Gastrocnemius medialis (tissue), 4 donors: ENCODE measurements around the gene ACADVL. TPM values are rescaled to one million over a fixed set of nuclear protein-coding genes. Genes with fewer than 3 reads are reported as not detected.

Source experiments
- ATAC-seq, 2 donors: fragments of 150-250 bp; one replicate each; pipeline ENCODE4 v1.9.1; 2016
- DNase-seq, 2 donors: peaks; one replicate each; pipeline ENCODE4 v3.0.0-alpha.2; 2019
- H3K27ac ChIP-seq, 4 donors: fragments of 200-600 bp; sonication (generic); 1 replicate in 1 of 4; 2 replicates in 3 of 4; pipeline ENCODE4 v1.5.1; 2016 to 2018; ENCODE audit warnings: mild to moderate bottlenecking in 2 of 4, moderate library complexity in 1 of 4
- H3K27me3 ChIP-seq, 3 donors: fragments of 200-600 bp; sonication (generic) in 2 of 3; 1 replicate in 1 of 3; 2 replicates in 2 of 3; pipeline versions ENCODE4 v1.5.1 to v1.6.0; 2016 to 2019; ENCODE audit warnings: mild to moderate bottlenecking in 1 of 3, moderate library complexity in 1 of 3
- H3K36me3 ChIP-seq, 2 donors: fragments of 200-600 bp; sonication (generic) in 1 of 2; one replicate each; pipeline ENCODE4 v1.5.1; 2017 to 2018
- H3K4me1 ChIP-seq, 2 donors: fragments of 200-600 bp; sonication (generic) in 1 of 2; one replicate each; pipeline ENCODE4 v1.5.1; 2016 to 2017; ENCODE audit warnings: mild to moderate bottlenecking in 2 of 2
- H3K4me3 ChIP-seq, 4 donors: fragments of 200-600 bp; sonication (generic) in 3 of 4; 1 replicate in 1 of 4; 2 replicates in 3 of 4; pipeline ENCODE4 v1.5.1; 2016 to 2019; ENCODE audit warnings: mild to moderate bottlenecking in 2 of 4
- H3K9me3 ChIP-seq, 3 donors: fragments of 200-600 bp; sonication (generic) in 2 of 3; 1 replicate in 1 of 3; 2 replicates in 2 of 3; pipeline ENCODE4 v1.5.1; 2016 to 2019
- CTCF ChIP-seq, 5 experiments: fragments of 450-650 bp in 3 of 5; fragments of 200-600 bp in 2 of 5; sonication (generic) in 2 of 5; IDR thresholded peaks in 4 of 5; conservative IDR thresholded peaks in 1 of 5; 1 replicate in 4 of 5; 2 replicates in 1 of 5; pipeline ENCODE4 v1.5.1; 2016 to 2019; ENCODE audit warnings: antibody characterized with exemption in 5 of 5, mild to moderate bottlenecking in 3 of 5, moderate library complexity in 3 of 5
- POLR2A ChIP-seq, 2 donors: fragments of 450-650 bp; IDR thresholded peaks; one replicate each; pipeline ENCODE4 v1.6.1; 2017; ENCODE audit warnings: antibody characterized with exemption in 2 of 2, mild to moderate bottlenecking in 2 of 2, moderate library complexity in 2 of 2
- in situ Hi-C, 4 donors: fragments of 200-750 bp; cut with MboI; loops; one replicate each; pipeline versions ENCODE4 v1.15.0 to v1.8.0; 2017; ENCODE audit warnings: low sequenced_read_pairs in 4 of 4
- intact Hi-C: fragments of 100-400 bp; cut with DNase I; formaldehyde crosslinking; loops from one replicate; pipeline ENCODE4 v1.15.1; 2023; ENCODE audit warnings: low total_unique reads
- total RNA-seq, 4 donors: library from RNA; depleted of rRNA; stranded (reverse); fragments of >200 nt; gene quantifications; one replicate each; pipeline versions ENCODE4 v1.1.0 to v1.2.3, GENCODE V29; 2016

ACADVL gene
- total RNA-seq, 4 donors from 2014 or later = 771 to 1,217 (median 1,086) TPM

- H3K4me3 ChIP-seq = peak overlapping the region; percentile 69 to 98 (median 81)
- intact Hi-C loops = loop anchor here (5.0 kb wide), 2 partner anchors 321 to 436 kb away; partner anchors contain the start of genes TP53 and WRAP53
- H3K27me3 ChIP-seq = no peaks in the 10 kb centered on the region
- H3K4me1 ChIP-seq = peaks cover 43 to 44% of the 10 kb centered on the region in 2 donors
- in situ Hi-C loops = loop anchor here in 1 of 4 donors (10.0 kb wide), 1 partner anchor 54 kb away; the partner anchor contains the start of gene EIF5A
- no peaks in the 10 kb centered on the region for H3K9me3 ChIP-seq
- peak overlapping the region; percentile 98 to 100 (median 98) for H3K27ac ChIP-seq
- DNase-seq = no peak
- H3K36me3 ChIP-seq = peaks cover 0 to 28% of the 10 kb centered on the region in 2 donors
- ATAC-seq = no peak
- TF ChIP-seq POLR2A (IDR thresholded peaks at IDR 0.05) = no peak
- no peak for TF ChIP-seq CTCF (IDR thresholded peaks at IDR 0.05 in 4 of 5, conservative IDR thresholded peaks at IDR 0.05 in 1 of 5)
Observed at GRCh38 chr17:7250695-7251627, 31.2 kb downstream of the ACADVL start.

- ATAC-seq = peak; percentile 87 to 94
- Histone ChIP-seq H3K36me3 (peaks cover 0 to 28% of the 10 kb centered on the region in 2 donors), H3K27ac (peak within 1 kb of the TSS; percentile 98 to 100 (median 98)), H3K4me1 (peaks cover 43 to 44% of the 10 kb centered on the region in 2 donors), H3K9me3 (no peaks in the 10 kb centered on the region), H3K4me3 (peak within 1 kb of the TSS; percentile 69 to 98 (median 81)), H3K27me3 (no peaks in the 10 kb centered on the region)
- intact Hi-C loops (loop anchor here (2.0 to 5.0 kb wide), 4 partner anchors 29 to 436 kb away; partner anchors contain the start of genes EIF5A, SLC2A4, TP53 and WRAP53), in situ Hi-C loops (loop anchor here in 1 of 4 donors (10.0 kb wide), 1 partner anchor 53 kb away; the partner anchor contains the start of gene EIF5A)
- DNase-seq = peak; percentile 98 to 99
- TF ChIP-seq CTCF (IDR thresholded peaks at IDR 0.05 in 4 of 5, conservative IDR thresholded peaks at IDR 0.05 in 1 of 5) = no peak
- TF ChIP-seq POLR2A (IDR thresholded peaks at IDR 0.05) = peak; percentile 73 to 80
Observed at GRCh38 chr17:7251661-7252175, 32.0 kb downstream of the ACADVL start, which contains the start of gene CTDNEP1. Gene CTDNEP1, minus strand, starts transcription at chr17:7251734. Its CDS starts 438 bp downstream, at chr17:7251296.

- Histone ChIP-seq H3K27ac (peak within 1 kb of the TSS; percentile 98 to 100 (median 98)), H3K27me3 (no peaks in the 10 kb centered on the region), H3K4me1 (peaks cover 39 to 43% of the 10 kb centered on the region in 2 donors), H3K4me3 (peak within 1 kb of the TSS; percentile 69 to 98 (median 81)), H3K9me3 (no peaks in the 10 kb centered on the region), H3K36me3 (peaks cover 0 to 32% of the 10 kb centered on the region in 2 donors)
- in situ Hi-C loops = loop anchor here in 1 of 4 donors (10.0 kb wide), 1 partner anchor 52 kb away; the partner anchor contains the start of gene EIF5A
- ATAC-seq (peak; percentile 58 to 61), DNase-seq (peak; percentile 86 to 92)
- intact Hi-C loops = loop anchor here (2.0 to 5.0 kb wide), 4 partner anchors 28 to 435 kb away; partner anchors contain the start of genes EIF5A, SLC2A4, TP53 and WRAP53
- TF ChIP-seq CTCF (IDR thresholded peaks at IDR 0.05 in 4 of 5, conservative IDR thresholded peaks at IDR 0.05 in 1 of 5) (peak in 3 of 5 experiments; percentile 36 to 54 (median 40)), POLR2A (IDR thresholded peaks at IDR 0.05) (peak in 1 of 2 donors; percentile 70)
Observed at GRCh38 chr17:7252176-7253043, 32.7 kb downstream of the ACADVL start, which contains the start of gene ELP5. Gene ELP5, plus strand, starts transcription at chr17:7252215. Its CDS starts 336 bp downstream, at chr17:7252551.
